Omental fat pad (tissue), 4 donors: ENCODE measurements around the gene PARP2. TPM values are rescaled to one million over a fixed set of nuclear protein-coding genes. Genes with fewer than 3 reads are reported as not detected.
A peak's percentile ranks its signal among the peaks of the same experiment; 100 is the strongest.

ENCODE experiments used
- ATAC-seq: fragments of 150-250 bp; one replicate; pipeline ENCODE4 v1.9.1; 2016; ENCODE audit warnings: mild to moderate bottlenecking, moderate library complexity; ENCODE audit not compliant: low FRiP score
- DNase-seq: peaks from one replicate; pipeline ENCODE4 v3.0.0-alpha.2; 2019; ENCODE audit warnings: low spot score
- total RNA-seq, 4 donors: library from RNA; depleted of rRNA; stranded (reverse); fragments of >200 nt; gene quantifications; one replicate each; pipeline ENCODE4 v1.1.0, GENCODE V29; 2016
- TF ChIP-seq, protein P1 (sequence below), 3 donors: fragments of 450-650 bp; IDR thresholded peaks; one replicate each; pipeline ENCODE4 v1.5.1; 2016 to 2017; ENCODE audit warnings: antibody characterized with exemption in 3 of 3, mild to moderate bottlenecking in 3 of 3, moderate library complexity in 2 of 3

The PARP2 gene
- total RNA-seq, 4 donors from 2014 or later, result 4.3 to 12.9 (median 7.7) TPM

DNA sequence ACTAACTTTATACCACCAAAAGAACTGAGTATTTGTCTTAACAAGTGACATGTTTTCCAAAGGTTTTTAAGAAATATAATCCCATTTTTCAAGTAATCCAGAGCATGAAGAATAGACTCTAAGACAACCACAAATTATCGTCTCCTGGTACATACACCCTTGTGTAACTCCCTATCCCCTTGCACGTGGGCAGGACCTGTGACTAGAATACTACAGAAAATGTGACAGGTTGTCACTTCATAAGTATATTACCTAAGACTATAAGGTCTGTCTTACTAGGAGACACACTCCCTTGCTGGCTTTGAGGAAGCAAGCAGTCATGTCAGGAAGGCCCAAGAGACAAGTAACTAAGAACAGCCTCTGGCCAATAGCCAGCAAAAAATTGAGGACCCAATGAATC lies 29.4 kb upstream of the PARP2 start:
- no peak for ATAC-seq
- TF ChIP-seq, protein P1, sequence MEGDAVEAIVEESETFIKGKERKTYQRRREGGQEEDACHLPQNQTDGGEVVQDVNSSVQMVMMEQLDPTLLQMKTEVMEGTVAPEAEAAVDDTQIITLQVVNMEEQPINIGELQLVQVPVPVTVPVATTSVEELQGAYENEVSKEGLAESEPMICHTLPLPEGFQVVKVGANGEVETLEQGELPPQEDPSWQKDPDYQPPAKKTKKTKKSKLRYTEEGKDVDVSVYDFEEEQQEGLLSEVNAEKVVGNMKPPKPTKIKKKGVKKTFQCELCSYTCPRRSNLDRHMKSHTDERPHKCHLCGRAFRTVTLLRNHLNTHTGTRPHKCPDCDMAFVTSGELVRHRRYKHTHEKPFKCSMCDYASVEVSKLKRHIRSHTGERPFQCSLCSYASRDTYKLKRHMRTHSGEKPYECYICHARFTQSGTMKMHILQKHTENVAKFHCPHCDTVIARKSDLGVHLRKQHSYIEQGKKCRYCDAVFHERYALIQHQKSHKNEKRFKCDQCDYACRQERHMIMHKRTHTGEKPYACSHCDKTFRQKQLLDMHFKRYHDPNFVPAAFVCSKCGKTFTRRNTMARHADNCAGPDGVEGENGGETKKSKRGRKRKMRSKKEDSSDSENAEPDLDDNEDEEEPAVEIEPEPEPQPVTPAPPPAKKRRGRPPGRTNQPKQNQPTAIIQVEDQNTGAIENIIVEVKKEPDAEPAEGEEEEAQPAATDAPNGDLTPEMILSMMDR (IDR thresholded peaks at IDR 0.05), result no peak
- DNase-seq, result no peak

DNA sequence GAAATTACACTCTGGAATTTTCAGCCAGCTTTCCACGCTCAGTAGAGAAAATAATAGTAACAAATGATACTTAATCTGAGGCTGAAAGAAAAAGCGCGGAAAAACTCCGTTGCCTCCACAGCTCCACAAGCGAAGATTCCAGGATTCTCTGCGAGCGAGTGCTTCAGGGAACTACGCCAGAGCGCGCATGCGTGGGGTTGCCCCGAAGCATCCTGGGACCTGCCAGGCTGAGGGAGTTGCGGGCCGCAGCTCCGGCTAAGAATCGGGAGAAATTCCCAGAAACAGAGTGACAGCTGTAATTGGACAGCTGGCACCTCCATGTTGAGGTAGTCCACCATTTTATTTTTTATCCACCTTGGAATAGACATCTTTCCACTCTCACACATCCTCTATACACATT lies 25.7 kb upstream of the PARP2 start:
- TF ChIP-seq, protein P1 (IDR thresholded peaks at IDR 0.05), result no peak
- DNase-seq (no peak), ATAC-seq (no peak)

DNA sequence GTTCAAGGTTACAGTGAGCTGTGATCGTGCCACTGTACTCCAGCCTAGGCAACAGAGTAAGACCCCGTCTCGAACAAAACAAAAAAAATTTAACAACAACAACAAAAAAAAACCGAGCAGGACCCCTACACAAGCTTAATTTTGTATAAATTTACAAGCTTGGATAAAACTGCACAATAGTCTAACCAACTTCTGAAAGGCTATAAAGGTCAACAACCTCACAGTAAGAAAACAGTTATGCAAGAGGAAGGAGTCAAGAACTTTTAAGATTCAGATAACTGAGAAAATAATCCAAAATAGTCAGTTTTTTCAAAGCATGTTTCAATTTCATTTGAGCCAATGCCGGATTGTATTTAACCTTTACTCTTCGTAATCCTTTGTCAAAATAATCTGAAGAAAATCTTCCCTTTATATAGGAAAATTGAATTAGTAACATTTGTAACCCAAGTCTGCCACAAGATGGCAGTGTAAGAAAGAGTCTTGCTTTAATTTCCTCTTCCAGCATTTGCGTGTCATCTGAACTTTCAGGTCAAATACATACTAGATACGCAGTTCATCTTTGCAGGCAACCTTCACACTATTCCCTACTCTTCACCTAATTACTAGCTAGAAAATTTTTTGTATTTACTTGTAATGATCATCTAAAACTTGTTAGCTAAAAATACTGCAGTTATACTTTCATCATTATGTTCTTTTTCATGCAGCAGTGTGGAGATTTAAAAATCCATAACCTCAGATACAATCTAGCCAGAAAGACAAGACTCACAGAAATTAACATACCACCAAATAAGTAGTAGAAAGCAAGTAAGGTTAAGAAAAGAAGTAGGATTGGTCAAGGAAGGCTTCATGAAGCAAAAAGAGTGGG lies 16.2 kb upstream of the PARP2 start:
- no peak for DNase-seq
- TF ChIP-seq, protein P1 (IDR thresholded peaks at IDR 0.05), result peak in 1 of 3 donors; percentile 13
- ATAC-seq, result peak; percentile 32

DNA sequence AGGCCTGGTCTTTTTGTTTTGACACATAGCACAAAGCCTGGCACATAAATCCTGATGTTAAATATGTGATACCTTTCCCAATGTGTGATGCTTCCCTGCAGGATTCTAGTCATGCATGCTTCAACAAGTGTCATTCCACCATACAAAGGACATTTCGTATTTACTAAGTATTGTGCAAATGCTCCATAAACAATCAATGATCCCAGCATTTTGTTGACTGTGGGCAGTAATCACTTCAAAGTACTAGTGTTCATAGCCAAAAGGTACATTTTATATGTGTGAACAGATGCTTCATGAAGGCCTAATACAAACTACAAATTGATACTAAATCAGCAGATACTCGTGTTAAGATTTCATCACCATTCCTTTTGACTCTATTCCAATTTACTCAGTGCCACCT lies 14.7 kb upstream of the PARP2 start:
- DNase-seq (no peak), ATAC-seq (no peak)
- TF ChIP-seq, protein P1 (IDR thresholded peaks at IDR 0.05), result no peak

DNA sequence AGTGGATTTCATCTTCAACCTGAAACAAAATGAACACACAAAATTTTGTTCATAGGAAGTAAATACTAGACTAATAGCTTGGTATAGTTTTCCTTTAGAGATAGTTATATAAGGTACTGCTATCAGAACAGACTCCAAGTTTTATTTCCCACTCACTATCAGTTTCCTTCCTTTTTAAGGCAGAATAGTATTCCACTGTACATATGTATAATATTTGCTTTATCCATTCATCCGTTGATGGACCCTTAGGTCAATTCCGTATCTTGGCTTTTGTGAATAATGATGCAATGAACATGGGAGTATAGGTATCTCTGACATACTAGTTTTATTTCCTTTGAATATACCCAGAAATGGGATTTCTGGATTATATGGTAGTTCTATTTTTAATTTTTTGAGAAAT lies 14.1 kb upstream of the PARP2 start:
- DNase-seq (no peak), ATAC-seq (no peak)
- TF ChIP-seq, protein P1 (IDR thresholded peaks at IDR 0.05), result no peak

DNA sequence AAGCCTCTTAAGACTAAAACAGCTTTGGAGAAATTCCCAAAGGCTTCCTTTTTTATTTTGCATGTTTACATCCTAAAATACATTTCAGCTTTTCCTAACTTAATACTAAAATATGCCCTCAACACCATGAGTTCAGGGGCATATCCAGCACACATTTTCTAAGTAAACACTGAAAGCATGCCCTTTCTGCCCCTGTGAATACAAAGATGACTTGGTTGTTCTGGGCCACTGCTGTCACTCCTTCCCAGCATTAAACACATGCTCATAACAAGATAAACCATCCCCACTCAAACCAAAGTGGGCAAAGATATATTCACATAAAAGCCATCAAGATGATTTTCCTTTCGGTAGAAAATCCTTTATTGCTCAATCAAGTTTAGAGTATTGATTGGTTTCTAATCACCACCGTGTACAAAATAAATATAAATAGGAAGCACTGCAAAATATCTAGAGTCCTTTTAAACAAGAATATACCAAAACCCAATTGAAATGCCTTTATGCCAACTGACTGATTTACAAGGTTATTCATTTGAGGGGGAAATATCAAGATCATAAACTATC lies 12.3 kb upstream of the PARP2 start:
- TF ChIP-seq, protein P1 (IDR thresholded peaks at IDR 0.05), result no peak
- no peak for ATAC-seq

DNA sequence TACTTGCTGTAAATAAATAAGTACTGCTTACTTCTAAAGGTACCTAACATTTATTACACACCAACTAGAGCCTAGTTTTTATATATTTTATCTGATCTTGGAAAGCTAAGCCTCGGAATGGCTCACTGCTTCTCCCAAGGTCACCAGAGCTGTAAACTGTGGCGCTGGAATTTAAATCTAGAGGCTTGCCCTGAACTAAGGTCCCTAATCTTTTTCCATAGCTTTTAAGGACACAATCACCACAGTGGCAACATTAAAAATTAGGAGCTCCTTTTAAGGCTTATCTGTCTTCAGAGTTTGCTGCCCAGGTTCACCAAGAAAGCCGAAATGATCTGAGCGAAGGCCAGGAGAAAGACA lies 11.0 kb upstream of the PARP2 start:
- no peak for ATAC-seq
- TF ChIP-seq, protein P1 (IDR thresholded peaks at IDR 0.05), result no peak

More for the DNA sequence above, 12.3 kb upstream of the PARP2 start:
- DNase-seq, result no peak

More for the DNA sequence above, 11.0 kb upstream of the PARP2 start:
- no peak for DNase-seq
